Colon (tissue), 2 donors: ENCODE data around the gene STK32C.

ENCODE experiments used
- FAIRE-seq: peaks from 2 replicates; lab custom pipeline; 2012; peaks lifted over from hg19 to GRCh38; lab: Jason Lieb, UNC
- donor health status: control.
- donor health status: control.

Gene STK32C

DNA sequence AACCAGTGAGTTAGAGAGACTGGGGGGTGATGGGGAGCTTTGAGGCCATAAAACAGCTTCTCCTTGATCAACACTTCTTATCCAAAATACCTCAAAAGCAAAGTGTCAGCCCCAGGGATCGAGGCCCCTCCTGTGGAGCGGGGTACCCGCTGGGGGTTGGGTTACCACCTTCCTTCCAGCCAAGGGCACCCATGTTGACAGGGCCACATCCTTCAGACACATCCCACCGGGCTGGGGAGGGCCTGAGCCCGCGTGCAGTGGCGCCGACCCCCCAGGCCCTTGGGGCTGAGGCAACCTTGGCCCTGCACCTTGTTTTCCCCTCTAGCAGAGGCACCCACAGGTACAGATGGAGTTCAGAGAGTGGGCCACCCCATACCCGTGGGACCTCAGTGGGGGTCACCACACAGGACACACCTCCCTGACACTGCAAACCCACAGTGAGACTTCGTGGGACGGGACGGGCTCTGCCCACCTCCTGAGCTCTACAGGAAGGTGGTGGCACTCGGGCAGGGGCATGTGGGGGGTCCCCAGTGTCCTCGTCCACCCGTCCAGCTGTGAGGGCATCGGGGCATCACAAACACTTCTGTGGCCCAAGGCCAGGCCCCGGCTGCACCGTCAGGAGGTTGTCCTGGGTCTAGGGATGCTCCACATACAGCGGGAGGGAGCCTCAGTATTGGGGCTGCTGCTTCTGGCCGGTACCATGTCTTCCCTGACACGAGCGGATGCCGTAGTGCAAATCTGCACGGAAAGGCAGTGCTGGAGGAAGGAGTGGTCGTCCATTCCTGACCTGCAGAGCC is 110.3 kb downstream of the STK32C start:
- FAIRE-seq = no peak

DNA sequence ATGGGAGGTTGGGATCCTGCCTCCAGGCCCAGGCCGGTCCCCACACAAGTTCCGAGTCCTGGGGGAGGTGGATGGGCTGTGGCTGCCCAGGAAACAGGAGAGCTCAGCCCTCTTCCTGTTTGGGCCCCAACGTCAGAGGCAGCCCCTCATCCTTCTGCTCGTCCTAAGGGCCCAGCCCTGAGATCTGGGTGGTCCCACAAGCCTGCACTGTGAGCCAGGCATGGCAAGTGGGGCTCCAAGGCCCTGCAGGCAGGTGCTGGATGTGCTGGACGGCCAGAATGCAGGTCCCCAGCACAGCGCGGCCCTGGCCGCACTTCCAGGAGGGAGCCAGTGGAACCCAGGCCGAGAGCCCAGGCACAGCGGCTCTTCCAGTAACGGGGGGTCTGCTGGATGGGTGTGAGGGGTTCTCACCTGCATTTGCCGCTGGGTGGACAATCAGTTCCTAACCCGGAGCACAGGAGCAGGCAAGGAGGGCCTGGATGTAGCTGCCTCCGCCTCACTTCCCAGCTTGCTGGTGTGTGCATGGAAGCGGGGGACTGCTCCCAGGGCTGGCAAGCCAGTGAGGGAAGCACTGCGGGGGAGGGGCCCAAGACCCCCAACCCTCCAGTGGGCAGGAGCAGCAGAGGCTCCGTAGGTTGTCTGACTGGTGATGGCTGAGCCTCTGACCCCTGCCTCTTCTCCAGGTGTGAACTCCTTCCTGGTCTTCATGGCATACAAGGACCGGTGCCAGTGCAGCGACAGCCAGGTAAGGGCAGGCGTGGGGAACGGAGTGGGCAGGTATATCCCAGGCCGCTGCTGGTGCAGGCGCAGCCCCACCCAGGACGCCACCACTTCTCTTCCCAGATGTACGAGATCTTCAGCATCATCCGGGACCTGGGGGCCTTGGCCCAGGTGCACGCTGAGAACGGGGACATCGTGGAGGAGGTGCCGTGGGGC is 111.3 kb downstream of the STK32C start:
- FAIRE-seq = no peak

DNA sequence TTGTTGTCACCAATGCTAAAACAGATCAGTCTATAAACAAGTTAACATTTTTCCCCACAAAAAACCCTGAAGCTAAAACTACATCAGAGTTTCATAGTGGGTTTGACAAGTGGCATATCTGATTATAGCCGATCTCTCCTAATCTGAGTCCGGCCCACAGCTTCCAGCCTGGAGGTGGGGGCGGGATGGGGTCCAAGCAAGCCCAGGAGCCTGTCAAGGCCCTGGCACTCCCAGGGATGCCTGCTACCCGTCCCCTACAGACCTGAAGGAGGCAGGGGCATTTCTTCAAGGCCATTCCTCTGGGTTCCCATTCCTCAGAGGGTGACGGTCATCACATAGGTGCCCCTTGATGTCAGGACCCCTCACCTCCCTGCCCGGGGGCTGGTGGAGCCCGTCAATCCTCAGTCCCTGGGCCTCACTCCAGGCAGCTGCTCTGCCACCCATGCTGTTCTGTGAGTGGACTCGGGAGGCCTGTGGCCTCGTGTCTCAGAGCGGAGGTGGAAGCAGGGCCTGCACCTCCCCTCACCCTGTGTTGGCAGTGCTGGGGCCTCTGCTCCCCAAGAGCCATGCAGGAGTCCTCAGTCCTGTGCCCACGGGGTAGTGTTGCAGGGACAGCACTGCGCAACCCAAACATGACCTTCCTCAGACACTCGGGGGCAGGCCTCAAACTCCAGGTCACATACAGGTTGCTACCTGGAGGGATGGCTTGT is 112.2 kb downstream of the STK32C start:
- FAIRE-seq = no peak

DNA sequence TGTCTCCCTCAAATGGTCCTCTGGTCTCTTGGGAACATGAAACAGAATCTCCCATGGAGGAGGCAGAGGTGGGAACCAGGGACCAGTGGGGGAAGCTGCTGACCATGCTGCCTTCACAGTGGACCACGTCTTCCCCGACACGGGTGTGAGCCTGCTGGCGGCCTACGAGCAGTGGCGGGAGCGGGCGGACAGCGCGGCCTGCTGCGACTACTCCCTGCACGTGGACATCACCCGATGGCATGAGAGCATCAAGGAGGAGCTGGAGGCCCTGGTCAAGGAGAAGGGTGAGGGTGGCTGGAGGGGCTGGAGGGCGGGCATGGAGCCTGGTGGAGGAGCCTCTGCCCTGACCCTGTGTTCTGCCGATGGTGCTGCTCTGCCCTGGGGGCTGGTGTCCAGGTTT is 113.0 kb downstream of the STK32C start:
- FAIRE-seq = no peak

DNA sequence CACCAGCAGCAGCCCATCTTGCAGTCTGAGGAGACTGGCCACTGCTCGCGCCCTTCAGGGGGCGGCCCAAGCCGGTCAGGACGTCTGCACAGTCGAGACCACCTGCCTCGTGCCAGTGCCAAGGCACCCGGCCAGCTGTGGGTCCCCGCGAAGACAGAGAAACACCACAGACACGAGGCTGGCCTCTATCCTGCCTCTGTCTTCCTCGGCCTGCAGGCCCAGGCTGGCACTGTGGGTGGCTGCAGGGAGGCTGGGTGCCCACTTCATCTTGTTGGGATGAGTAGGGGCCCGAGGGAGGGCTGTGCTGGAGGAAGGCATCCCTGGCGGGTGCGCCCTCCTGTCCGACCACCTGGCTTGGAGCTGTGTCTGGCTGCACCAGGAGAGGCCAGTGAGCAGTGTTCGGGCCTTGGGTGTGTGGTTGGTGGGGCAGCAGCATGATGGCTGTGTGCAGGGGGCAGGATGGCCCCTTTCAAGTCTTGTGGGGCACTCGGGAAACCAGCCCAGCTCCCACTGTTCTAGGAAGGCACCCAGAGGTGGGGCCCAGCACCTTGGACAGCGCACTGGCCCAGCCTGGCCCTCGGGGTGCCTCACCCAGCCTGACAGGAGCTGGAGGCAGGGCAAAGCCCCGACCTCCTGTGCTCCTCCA is 113.7 kb downstream of the STK32C start:
- FAIRE-seq = no peak

- no peak for FAIRE-seq
Measured at GRCh38 chr10:132192991-132193665, 114.6 kb downstream of the STK32C start.

GRCh38 chr10:132192076-132192975 is 115.4 kb downstream of the STK32C start:
- FAIRE-seq = no peak

DNA sequence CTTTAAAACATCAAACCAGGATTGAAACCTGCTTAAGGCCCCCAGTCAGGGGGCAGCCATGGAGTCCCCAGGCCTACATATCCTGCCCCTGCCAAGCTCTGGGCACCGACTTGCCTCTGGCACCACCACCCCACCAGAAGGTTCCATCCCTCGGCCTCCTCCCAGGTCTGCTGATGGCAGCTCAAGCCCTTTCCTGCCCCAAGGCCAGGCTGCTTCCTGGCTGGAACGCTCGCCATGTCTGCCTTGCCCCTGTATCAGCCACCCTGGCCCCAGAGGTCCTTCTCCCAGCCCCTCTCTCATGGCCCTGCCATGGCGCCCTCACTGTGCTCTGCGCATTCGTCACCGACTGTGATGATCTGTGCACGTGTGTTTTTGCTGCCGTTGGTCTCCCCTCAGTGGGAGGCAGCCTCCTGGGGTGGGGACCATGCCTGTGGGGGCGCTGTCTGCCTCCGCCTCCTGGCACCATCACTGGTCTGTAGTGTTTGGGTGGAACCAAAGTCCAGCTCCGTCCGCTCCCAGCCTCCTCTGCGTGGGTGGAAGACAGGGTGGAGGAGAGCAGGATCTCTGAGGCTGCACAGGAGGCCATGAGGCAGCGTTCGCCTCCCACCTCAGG is 117.8 kb downstream of the STK32C start:
- no peak for FAIRE-seq

GRCh38 chr10:132189016-132189415 is 118.7 kb downstream of the STK32C start:
- no peak for FAIRE-seq

GRCh38 chr10:132188331-132188730 is 119.4 kb downstream of the STK32C start:
- FAIRE-seq = no peak

DNA sequence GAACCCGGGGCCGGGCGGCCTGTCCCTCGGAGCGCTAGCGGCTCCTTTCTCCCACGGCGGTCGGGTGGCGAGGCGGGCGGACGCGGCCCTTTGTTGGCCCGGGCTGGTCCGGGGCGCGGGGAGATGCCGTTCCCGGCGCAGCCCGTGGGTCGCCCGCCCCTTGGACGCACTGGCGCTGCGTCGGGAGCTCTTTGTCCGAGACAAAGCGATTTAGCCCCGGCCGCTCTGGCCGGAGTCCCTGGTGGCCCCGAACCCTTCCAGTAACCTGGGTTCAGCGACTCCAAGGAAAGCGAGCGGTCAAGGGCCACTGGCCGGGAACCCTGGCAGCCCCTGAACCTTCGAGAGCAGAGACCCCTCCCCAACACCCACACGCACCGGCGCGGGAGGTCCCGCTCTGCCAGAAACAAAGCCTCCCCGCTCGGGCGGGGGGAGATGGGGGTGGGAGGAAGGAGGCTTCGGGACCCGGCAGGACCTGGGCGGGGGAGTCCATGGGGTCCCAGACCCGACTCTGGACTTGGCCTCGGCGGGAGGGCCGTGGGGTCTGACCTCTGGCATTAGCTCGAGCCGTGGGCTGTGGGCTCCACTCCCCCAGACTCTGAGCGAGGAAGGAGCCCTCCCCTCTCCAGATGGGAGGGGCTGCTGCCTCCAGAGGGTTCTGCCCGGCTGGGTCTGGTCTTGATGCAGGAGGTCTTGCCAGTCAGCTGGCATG is 120.2 kb downstream of the STK32C start:
- no peak for FAIRE-seq

DNA sequence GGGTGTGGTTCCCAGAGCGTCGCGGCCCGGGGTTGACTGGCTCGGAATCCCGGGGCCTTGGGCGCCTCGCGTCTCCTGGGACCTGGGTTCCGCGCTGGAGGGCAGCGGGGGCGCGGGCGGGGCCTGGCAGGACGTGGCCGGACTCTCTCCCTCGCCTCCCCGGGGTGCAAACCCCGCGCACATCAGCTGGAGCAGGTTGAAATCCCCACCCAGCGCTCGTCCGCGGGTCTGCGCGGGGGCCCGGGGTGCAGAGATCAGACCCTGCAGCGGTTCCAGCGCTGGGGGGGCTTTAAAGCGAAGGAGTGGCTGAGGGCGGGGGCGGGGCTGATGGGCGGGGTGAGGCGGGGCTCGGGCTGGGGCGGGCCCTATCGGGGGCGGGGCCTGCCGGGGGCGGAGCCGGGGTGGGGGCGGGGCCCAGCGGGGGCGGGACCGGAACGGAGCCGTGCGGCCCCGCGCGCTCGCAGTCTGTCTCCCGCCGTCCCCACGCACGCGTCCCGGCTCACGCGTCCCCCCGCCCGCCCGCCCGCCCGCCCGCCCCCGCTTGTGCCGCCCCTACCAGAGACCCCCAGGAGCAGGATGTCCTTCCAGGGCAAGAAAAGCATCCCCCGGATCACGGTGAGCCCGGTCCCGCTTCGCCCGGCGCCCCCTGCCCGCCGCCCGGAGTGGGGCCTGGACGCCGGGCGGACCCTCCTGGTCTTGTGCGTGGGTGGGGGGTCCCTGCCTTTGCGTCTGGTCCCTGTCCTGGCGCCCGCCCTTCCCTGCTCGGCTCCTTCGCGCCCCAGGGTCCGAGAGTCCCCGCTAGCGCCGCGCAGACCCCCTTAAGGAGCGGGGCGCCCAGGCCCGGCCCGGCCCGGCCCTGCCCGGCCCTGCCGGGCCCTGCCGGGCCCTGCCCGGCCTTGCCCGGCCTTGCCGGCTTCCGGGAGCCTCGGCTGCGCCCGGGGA is 121.0 kb downstream of the STK32C start, which contains the start of gene DPYSL4:
Gene DPYSL4, plus strand, starts transcription at position 461 of the 942 bp plus-strand sequence. Its CDS starts 116 bp downstream, at position 577.
- FAIRE-seq = no peak

- no peak for FAIRE-seq
Measured at GRCh38 chr10:132185601-132186487, 121.9 kb downstream of the STK32C start.

DNA sequence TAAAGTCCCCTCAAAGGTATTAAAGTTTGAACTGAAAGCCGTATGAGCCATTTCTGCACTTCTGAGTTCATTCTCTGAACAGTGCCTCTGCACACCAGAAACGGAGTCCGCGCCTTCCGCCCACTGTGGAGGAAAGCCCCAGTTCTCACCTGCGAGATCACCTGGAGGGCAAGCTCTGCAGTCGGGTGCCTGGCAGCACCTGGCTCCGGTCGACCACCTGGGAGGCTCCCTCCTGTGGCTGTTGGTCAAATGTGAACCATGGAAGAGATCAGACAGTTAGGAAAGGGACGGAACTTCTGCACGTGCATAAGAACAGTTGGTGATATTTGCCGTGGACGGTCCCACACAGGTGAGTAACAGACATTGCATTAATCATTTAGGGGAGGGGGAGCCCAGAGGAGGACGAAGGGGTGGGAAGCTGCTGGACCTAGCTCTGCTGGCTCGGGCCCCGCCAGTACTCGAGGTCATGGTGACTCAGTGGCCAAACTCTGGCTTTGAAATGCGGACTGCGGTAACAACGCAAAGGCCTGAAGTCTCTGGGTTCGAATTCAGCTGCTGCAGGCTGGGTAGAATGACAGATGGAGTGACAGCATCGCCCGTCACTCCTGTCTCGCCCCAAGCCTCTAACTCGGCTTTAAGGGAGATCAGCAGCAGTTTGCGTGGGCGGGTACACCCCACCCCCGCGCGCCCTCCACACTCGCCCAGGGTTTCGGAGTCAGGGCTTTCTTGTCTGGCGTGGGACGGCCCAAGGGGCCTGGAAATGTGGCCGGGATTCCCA is 122.7 kb downstream of the STK32C start:
- no peak for FAIRE-seq

- FAIRE-seq = no peak
Measured at GRCh38 chr10:132183046-132183445, 124.7 kb downstream of the STK32C start.

- FAIRE-seq = no peak
Measured at GRCh38 chr10:132182591-132182990, 125.2 kb downstream of the STK32C start.
